Subcutaneous abdominal adipose tissue (tissue), 5 donors: ENCODE results near the gene ADIPOR2.
A peak's percentile ranks its signal among the peaks of the same experiment; 100 is the strongest.

Experiments used
- H3K27ac ChIP-seq: one replicate; pipeline ENCODE4 v1.7.0; 2013; ENCODE audit warnings: low read depth, mild to moderate bottlenecking, inconsistent platforms, low read length, moderate library complexity
- H3K27me3 ChIP-seq, 5 donors: one replicate each; pipeline ENCODE4 v1.7.0; 2013; ENCODE audit warnings: low read length in 5 of 5, inconsistent platforms in 1 of 5; ENCODE audit not compliant: control insufficient read depth in 5 of 5, insufficient read depth in 4 of 5
- H3K36me3 ChIP-seq, 5 donors: one replicate each; pipeline ENCODE4 v1.7.0; 2013; ENCODE audit warnings: low read length in 5 of 5; ENCODE audit not compliant: control insufficient read depth in 5 of 5, insufficient read depth in 5 of 5
- H3K4me1 ChIP-seq, 5 donors: one replicate each; pipeline ENCODE4 v1.7.0; 2013; ENCODE audit warnings: low read length in 5 of 5, mild to moderate bottlenecking in 3 of 5, moderate library complexity in 1 of 5; ENCODE audit not compliant: control insufficient read depth in 5 of 5, insufficient read depth in 5 of 5
- H3K4me3 ChIP-seq, 5 donors: one replicate each; pipeline ENCODE4 v1.7.0; 2013; ENCODE audit warnings: low read length in 5 of 5, low read depth in 1 of 5
- H3K9ac ChIP-seq, 5 donors: one replicate each; pipeline ENCODE4 v1.7.0; 2013; ENCODE audit warnings: low read length in 5 of 5, mild to moderate bottlenecking in 4 of 5, moderate library complexity in 3 of 5
- H3K9me3 ChIP-seq, 5 donors: one replicate each; pipeline ENCODE4 v1.7.0; 2013; ENCODE audit warnings: low read length in 5 of 5; ENCODE audit not compliant: control insufficient read depth in 5 of 5
- donor health status: healthy.
- donor health status: healthy.
- donor health status: healthy.
- donor health status: healthy.
- donor health status: healthy.

Gene ADIPOR2

GRCh38 chr12:1690578-1691122 is at the start of gene ADIPOR2:
Gene ADIPOR2, plus strand, starts transcription at chr12:1691070. Its CDS starts 63,274 bp downstream, at chr12:1754344.
- H3K27ac ChIP-seq: peak within 1 kb of the TSS; percentile 97
- H3K9me3 ChIP-seq: no peaks in the 10 kb centered on the region
- peaks cover 0 to 5% (median 0%) of the 10 kb centered on the region in 5 donors for H3K36me3 ChIP-seq
- H3K27me3 ChIP-seq: no peaks in the 10 kb centered on the region
- peak within 1 kb of the TSS; percentile 84 to 94 (median 93) for H3K9ac ChIP-seq
- H3K4me3 ChIP-seq: peak within 1 kb of the TSS; percentile 89 to 95 (median 94)
- peaks cover 0 to 43% (median 38%) of the 10 kb centered on the region in 5 donors for H3K4me1 ChIP-seq

GRCh38 chr12:1642513-1642912 is 48.4 kb upstream of the ADIPOR2 start:
- H3K36me3 ChIP-seq: peaks cover 0 to 8% (median 0%) of the 10 kb centered on the region in 5 donors
- H3K4me1 ChIP-seq: peaks cover 0 to 19% (median 12%) of the 10 kb centered on the region in 5 donors
- H3K27ac ChIP-seq: no peak overlapping the region
- H3K9me3 ChIP-seq: no peaks in the 10 kb centered on the region
- no peaks in the 10 kb centered on the region for H3K27me3 ChIP-seq
- H3K9ac ChIP-seq: no peak overlapping the region
- H3K4me3 ChIP-seq: no peak overlapping the region

DNA sequence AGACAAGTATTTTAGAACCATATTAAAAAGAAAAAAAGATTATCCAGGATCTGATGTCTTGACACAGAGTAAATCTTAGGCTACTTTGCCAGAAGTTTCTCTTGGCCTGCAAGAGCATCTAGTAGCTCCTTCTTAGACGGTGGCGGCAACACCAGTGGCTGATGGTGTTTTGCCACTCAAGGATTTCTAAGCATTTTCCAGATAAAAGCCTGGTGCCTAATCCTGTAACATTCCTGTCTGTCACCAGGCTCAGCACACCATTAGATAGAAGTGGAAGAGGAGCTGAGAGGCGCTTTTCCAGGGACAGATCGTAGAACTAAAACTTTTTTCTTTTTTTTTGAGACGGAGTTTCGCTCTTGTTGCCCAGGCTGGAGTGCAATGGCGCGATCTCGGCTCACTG is 47.8 kb upstream of the ADIPOR2 start:
- peaks cover 0 to 19% (median 12%) of the 10 kb centered on the region in 5 donors for H3K4me1 ChIP-seq
- no peak overlapping the region for H3K4me3 ChIP-seq
- peaks cover 0 to 8% (median 0%) of the 10 kb centered on the region in 5 donors for H3K36me3 ChIP-seq
- no peak overlapping the region for H3K27ac ChIP-seq
- no peaks in the 10 kb centered on the region for H3K9me3 ChIP-seq
- H3K27me3 ChIP-seq: no peaks in the 10 kb centered on the region
- no peak overlapping the region for H3K9ac ChIP-seq

- Histone ChIP-seq H3K27me3 (no peaks in the 10 kb centered on the region), H3K9ac (no peak overlapping the region), H3K4me1 (peaks cover 0 to 19% (median 12%) of the 10 kb centered on the region in 5 donors), H3K9me3 (no peaks in the 10 kb centered on the region), H3K27ac (no peak overlapping the region), H3K4me3 (no peak overlapping the region), H3K36me3 (peaks cover 0 to 8% (median 0%) of the 10 kb centered on the region in 5 donors)
Observed at GRCh38 chr12:1643905-1644533, 46.9 kb upstream of the ADIPOR2 start.

- H3K9me3 ChIP-seq: no peaks in the 10 kb centered on the region
- H3K27ac ChIP-seq: no peak overlapping the region
- H3K4me1 ChIP-seq: peaks cover 0 to 19% (median 12%) of the 10 kb centered on the region in 5 donors
- no peak overlapping the region for H3K4me3 ChIP-seq
- H3K36me3 ChIP-seq: peaks cover 0 to 5% (median 0%) of the 10 kb centered on the region in 5 donors
- no peaks in the 10 kb centered on the region for H3K27me3 ChIP-seq
- no peak overlapping the region for H3K9ac ChIP-seq
Observed at GRCh38 chr12:1644534-1645438, 46.1 kb upstream of the ADIPOR2 start.

DNA sequence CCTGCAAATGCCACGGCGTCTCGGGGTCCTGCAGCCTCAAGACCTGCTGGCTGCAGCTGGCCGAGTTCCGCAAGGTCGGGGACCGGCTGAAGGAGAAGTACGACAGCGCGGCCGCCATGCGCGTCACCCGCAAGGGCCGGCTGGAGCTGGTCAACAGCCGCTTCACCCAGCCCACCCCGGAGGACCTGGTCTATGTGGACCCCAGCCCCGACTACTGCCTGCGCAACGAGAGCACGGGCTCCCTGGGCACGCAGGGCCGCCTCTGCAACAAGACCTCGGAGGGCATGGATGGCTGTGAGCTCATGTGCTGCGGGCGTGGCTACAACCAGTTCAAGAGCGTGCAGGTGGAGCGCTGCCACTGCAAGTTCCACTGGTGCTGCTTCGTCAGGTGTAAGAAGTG is 45.1 kb upstream of the ADIPOR2 start:
- Histone ChIP-seq H3K27me3 (no peaks in the 10 kb centered on the region), H3K9ac (no peak overlapping the region), H3K27ac (no peak overlapping the region), H3K4me3 (no peak overlapping the region), H3K36me3 (peaks cover 0 to 5% (median 0%) of the 10 kb centered on the region in 5 donors), H3K4me1 (peaks cover 0 to 29% (median 18%) of the 10 kb centered on the region in 5 donors), H3K9me3 (no peaks in the 10 kb centered on the region)

GRCh38 chr12:1646569-1647284 is 44.1 kb upstream of the ADIPOR2 start:
- H3K36me3 ChIP-seq: peaks cover 0 to 5% (median 0%) of the 10 kb centered on the region in 5 donors
- peaks cover 0 to 31% (median 22%) of the 10 kb centered on the region in 5 donors for H3K4me1 ChIP-seq
- no peak overlapping the region for H3K9ac ChIP-seq
- H3K4me3 ChIP-seq: no peak overlapping the region
- H3K27me3 ChIP-seq: no peaks in the 10 kb centered on the region
- H3K27ac ChIP-seq: no peak overlapping the region
- no peaks in the 10 kb centered on the region for H3K9me3 ChIP-seq

- no peaks in the 10 kb centered on the region for H3K9me3 ChIP-seq
- peaks cover 0 to 5% (median 0%) of the 10 kb centered on the region in 5 donors for H3K36me3 ChIP-seq
- H3K27ac ChIP-seq: no peak overlapping the region
- H3K4me1 ChIP-seq: peaks cover 0 to 31% (median 22%) of the 10 kb centered on the region in 5 donors
- no peak overlapping the region for H3K4me3 ChIP-seq
- H3K27me3 ChIP-seq: no peaks in the 10 kb centered on the region
- no peak overlapping the region for H3K9ac ChIP-seq
Observed at GRCh38 chr12:1647285-1647669, 43.6 kb upstream of the ADIPOR2 start.

- H3K36me3 ChIP-seq: peaks cover 0 to 5% (median 0%) of the 10 kb centered on the region in 5 donors
- H3K9me3 ChIP-seq: no peaks in the 10 kb centered on the region
- H3K27me3 ChIP-seq: no peaks in the 10 kb centered on the region
- no peak overlapping the region for H3K27ac ChIP-seq
- peaks cover 0 to 19% (median 9%) of the 10 kb centered on the region in 5 donors for H3K4me1 ChIP-seq
- peak overlapping the region in 1 of 5 donors; percentile 16 for H3K9ac ChIP-seq
- H3K4me3 ChIP-seq: no peak overlapping the region
Observed at GRCh38 chr12:1650260-1650977, 40.5 kb upstream of the ADIPOR2 start.
